IMR-90 (cell line): ENCODE results near the gene MYO9B. TPM values are rescaled to one million over a fixed set of nuclear protein-coding genes. Genes with fewer than 3 reads are reported as not detected.

Experiments used
- ATAC-seq: fragments of 200-7000 bp; cut with Tn5 transposase; 2 replicates; pipeline ENCODE4 v1.9.1; 2020; ENCODE audit warnings: low read depth, mild to moderate bottlenecking, moderate library complexity
- BruUV-seq: library from RNA; stranded (reverse); fragments of 400-500 nt; replicated peaks from 2 replicates; lab custom pipeline; 2021; lab: Mats Ljungman, UMichigan
- CTCF ChIA-PET: fragments of 300-600 bp; formaldehyde crosslinking; extraction: SDS; loops from one replicate; lab custom pipeline; 2021; ENCODE audit warnings: antibody characterized with exemption; lab: Yijun Ruan, JAX
- POLR2A ChIA-PET: fragments of 300-600 bp; sonication (Branson Sonifier 250); formaldehyde crosslinking; loops from one replicate; lab custom pipeline; 2022; ENCODE audit warnings: antibody characterized with exemption; ENCODE audit not compliant: unreplicated experiment; lab: Charles Lee
- DNase-seq: peaks from one replicate; pipeline ENCODE4 v3.0.0; 2013
- H2AFZ ChIP-seq: replicated peaks from 2 replicates; pipeline ENCODE3; 2013; ENCODE audit warnings: low read length, mild to moderate bottlenecking; ENCODE audit not compliant: poor library complexity
- H2AK5ac ChIP-seq: 2 replicates; pipeline ENCODE4 v1.6.1; 2013; ENCODE audit warnings: low read depth, low read length, inconsistent platforms
- H2AK9ac ChIP-seq: replicated peaks from 2 replicates; pipeline ENCODE3; 2013; ENCODE audit warnings: mild to moderate bottlenecking, low read depth, low read length, moderate library complexity; ENCODE audit not compliant: poor library complexity
- H2BK120ac ChIP-seq: 2 replicates; pipeline ENCODE4 v1.6.1; 2013; ENCODE audit warnings: low read depth, low read length, inconsistent platforms
- H2BK15ac ChIP-seq: 3 replicates; pipeline ENCODE4 v1.6.1; 2013; ENCODE audit warnings: low read depth, low read length, inconsistent platforms
- H2BK20ac ChIP-seq: 2 replicates; pipeline ENCODE4 v1.6.1; 2013; ENCODE audit warnings: low read depth, mild to moderate bottlenecking, inconsistent platforms, low read length, moderate library complexity
- H2BK5ac ChIP-seq: 2 replicates; pipeline ENCODE4 v1.6.1; 2013; ENCODE audit warnings: mild to moderate bottlenecking, low read depth, low read length, inconsistent platforms; ENCODE audit not compliant: poor library complexity, severe bottlenecking
- H3K14ac ChIP-seq: replicated peaks from 2 replicates; pipeline ENCODE4 v1.6.1; 2013; ENCODE audit warnings: low read depth, low read length, inconsistent platforms
- H3K18ac ChIP-seq: 2 replicates; pipeline ENCODE4 v1.6.1; 2013; ENCODE audit warnings: low read depth, low read length, control low read depth
- H3K23ac ChIP-seq: 2 replicates; pipeline ENCODE4 v1.6.1; 2013; ENCODE audit warnings: low read depth, low read length, inconsistent platforms
- H3K27ac ChIP-seq: 2 replicates; pipeline ENCODE4 v1.5.1; 2013; ENCODE audit warnings: mild to moderate bottlenecking, control low read depth, low read length; ENCODE audit not compliant: insufficient read depth
- H3K27me3 ChIP-seq: 2 replicates; pipeline ENCODE4 v1.6.1; 2013; ENCODE audit warnings: low read length; ENCODE audit not compliant: control insufficient read depth, insufficient read depth
- H3K36me3 ChIP-seq: 2 replicates; pipeline ENCODE4 v1.6.1; 2013; ENCODE audit warnings: low read length, mixed read lengths; ENCODE audit not compliant: control insufficient read depth, insufficient read depth
- H3K4ac ChIP-seq: 2 replicates; pipeline ENCODE4 v1.6.1; 2013; ENCODE audit warnings: low read depth, low read length, inconsistent platforms
- H3K4me1 ChIP-seq: 2 replicates; pipeline ENCODE4 v1.6.1; 2013; ENCODE audit warnings: low read length, mixed read lengths; ENCODE audit not compliant: control insufficient read depth, insufficient read depth
- H3K4me2 ChIP-seq: 2 replicates; pipeline ENCODE4 v1.6.1; 2013; ENCODE audit warnings: low read depth, mild to moderate bottlenecking, control low read depth, low read length, moderate library complexity
- H3K4me3 ChIP-seq: 2 replicates; pipeline ENCODE4 v1.5.1; 2013; ENCODE audit warnings: low read depth, mild to moderate bottlenecking, control low read depth, low read length, moderate library complexity; ENCODE audit not compliant: insufficient read depth
- H3K56ac ChIP-seq: 2 replicates; pipeline ENCODE4 v1.6.1; 2013; ENCODE audit warnings: low read length, inconsistent platforms; ENCODE audit not compliant: insufficient read depth; ENCODE audit errors: extremely low read depth
- H3K79me1 ChIP-seq, 2 experiments: 2 replicates each; pipeline ENCODE4 v1.6.1; 2013; ENCODE audit warnings: low read length in 2 of 2, inconsistent platforms in 1 of 2, low read depth in 1 of 2
- H3K9ac ChIP-seq: 2 replicates; pipeline ENCODE4 v1.6.1; 2013; ENCODE audit warnings: low read depth, low read length, control low read depth
- H3K9me1 ChIP-seq: 2 replicates; pipeline ENCODE4 v1.6.1; 2013; ENCODE audit warnings: low read length, inconsistent platforms; ENCODE audit not compliant: insufficient read depth
- H3K9me3 ChIP-seq: 2 replicates; pipeline ENCODE4 v1.6.1; 2013; ENCODE audit warnings: low read length; ENCODE audit not compliant: control insufficient read depth, insufficient read depth
- H4K20me1 ChIP-seq: 2 replicates; pipeline ENCODE4 v1.6.1; 2013; ENCODE audit warnings: low read length, inconsistent platforms; ENCODE audit not compliant: insufficient read depth
- H4K5ac ChIP-seq: 2 replicates; pipeline ENCODE4 v1.6.1; 2013; ENCODE audit warnings: mild to moderate bottlenecking, low read depth, low read length, control low read depth
- H4K8ac ChIP-seq, 2 experiments: 2 replicates each; pipeline ENCODE4 v1.6.1; 2013; ENCODE audit warnings: low read depth in 2 of 2, low read length in 2 of 2, control low read depth in 1 of 2, inconsistent platforms in 1 of 2
- H4K91ac ChIP-seq: 2 replicates; pipeline ENCODE4 v1.6.1; 2013; ENCODE audit warnings: low read depth, low read length, inconsistent platforms; ENCODE audit not compliant: insufficient read depth
- BHLHE40 ChIP-seq: fragments of 150-350 bp; IDR thresholded peaks from 2 replicates; pipeline ENCODE4 v1.6.1; 2016; ENCODE audit warnings: mild to moderate bottlenecking, low read depth, low read length
- CEBPB ChIP-seq: IDR thresholded peaks from 2 replicates; pipeline ENCODE4 v1.6.1; 2012; ENCODE audit warnings: low read depth, low read length, improper control_type of control experiment
- CHD1 ChIP-seq: IDR thresholded peaks from 2 replicates; pipeline ENCODE4 v1.6.1; 2012; ENCODE audit warnings: low read depth, low read length, improper control_type of control experiment
- ELK1 ChIP-seq: fragments of 150-350 bp; IDR thresholded peaks from 2 replicates; pipeline ENCODE4 v1.6.1; 2016; ENCODE audit warnings: low read depth, mild to moderate bottlenecking, low read length, moderate library complexity, borderline replicate concordance
- FOS ChIP-seq: fragments of 150-350 bp; IDR thresholded peaks from 2 replicates; pipeline ENCODE4 v1.6.1; 2016; ENCODE audit warnings: low read depth, low read length
- MAFK ChIP-seq: IDR thresholded peaks from 2 replicates; pipeline ENCODE4 v1.6.1; 2012; ENCODE audit warnings: low read depth, low read length, improper control_type of control experiment
- MAZ ChIP-seq: IDR thresholded peaks from 2 replicates; pipeline ENCODE4 v1.6.1; 2012; ENCODE audit warnings: low read depth, mild to moderate bottlenecking, low read length, improper control_type of control experiment, moderate library complexity, borderline replicate concordance
- MXI1 ChIP-seq: IDR thresholded peaks from 2 replicates; pipeline ENCODE4 v1.6.1; 2012; ENCODE audit warnings: low read depth, mild to moderate bottlenecking, low read length, moderate library complexity, borderline replicate concordance
- NFE2L2 ChIP-seq: fragments of 150-350 bp; IDR thresholded peaks from 2 replicates; pipeline ENCODE4 v1.6.1; 2016; ENCODE audit warnings: low read depth, mild to moderate bottlenecking, low read length
- POLR2A ChIP-seq: IDR thresholded peaks from 2 replicates; pipeline ENCODE4 v1.6.1; 2012; ENCODE audit warnings: mild to moderate bottlenecking, low read depth, low read length
- RAD21 ChIP-seq: IDR thresholded peaks from 2 replicates; pipeline ENCODE4 v1.6.1; 2012; ENCODE audit warnings: low read length, improper control_type of control experiment
- RCOR1 ChIP-seq: IDR thresholded peaks from 2 replicates; pipeline ENCODE4 v1.6.1; 2012; ENCODE audit warnings: mild to moderate bottlenecking, low read length, improper control_type of control experiment; ENCODE audit not compliant: insufficient replicate concordance
- RFX5 ChIP-seq: IDR thresholded peaks from 2 replicates; pipeline ENCODE4 v1.8.0; 2012; ENCODE audit warnings: low read depth, mild to moderate bottlenecking, low read length, moderate library complexity
- SMC3 ChIP-seq: fragments of 150-350 bp; IDR thresholded peaks from 2 replicates; pipeline ENCODE4 v1.6.1; 2016; ENCODE audit warnings: low read depth, mild to moderate bottlenecking, antibody characterized with exemption, low read length, moderate library complexity
- WGBS, 2 experiments: methylation state at CpG; one replicate each; pipeline versions ENCODE4 v1.1.5 to v1.1.7; 2013; ENCODE audit warnings: missing lambda C conversion rate in 2 of 2; ENCODE audit not compliant: insufficient read length in 1 of 2; ENCODE audit errors: extremely low coverage in 2 of 2; 5-methylcytosine and 5-hydroxymethylcytosine counted together
- dilution Hi-C: fragments of 300-500 bp; cut with HindIII; formaldehyde crosslinking; loops from one replicate; pipeline ENCODE4 v1.14.3; 2018; ENCODE audit warnings: low sequenced_read_pairs; ENCODE audit not compliant: unreplicated experiment
- in situ Hi-C: fragments of 300-500 bp; cut with MboI; formaldehyde crosslinking; loops from 3 replicates; pipeline ENCODE4 v1.14.3; 2019; ENCODE audit warnings: low sequenced_read_pairs, inconsistent platforms, mixed read lengths
- intact Hi-C: fragments of 100-400 bp; cut with micrococcal nuclease; formaldehyde crosslinking; loops from 2 replicates; pipeline ENCODE4 v1.10.0; 2022
- polyA plus RNA-seq, 3 experiments: library from polyadenylated mRNA; depleted of rRNA; stranded (reverse); fragments of >200 nt; gene quantifications; 2 replicates each; pipeline ENCODE4 v1.2.3, GENCODE V29; 2012; ENCODE audit warnings: low replicate concordance in 1 of 3
- total RNA-seq: library from RNA; depleted of rRNA; stranded (reverse); fragments of >200 nt; gene quantifications from 2 replicates; pipeline ENCODE4 v1.2.3, GENCODE V29; 2012
- TF ChIP-seq, protein P1 (sequence below): fragments of 150-350 bp; IDR thresholded peaks from 2 replicates; pipeline ENCODE4 v1.6.1; 2017; ENCODE audit warnings: mild to moderate bottlenecking, antibody characterized with exemption, low read length, low read depth
- TF ChIP-seq, protein P2 (sequence below): conservative IDR thresholded peaks from 2 replicates; pipeline ENCODE4 v1.5.1; 2012; ENCODE audit warnings: mild to moderate bottlenecking, low read depth, low read length, improper control_type of control experiment

The MYO9B gene
- total and polyA plus RNA-seq, 2 of the 4 experiments (the other 2 are of a cell fraction), result 61.8 to 77.8 TPM

DNA sequence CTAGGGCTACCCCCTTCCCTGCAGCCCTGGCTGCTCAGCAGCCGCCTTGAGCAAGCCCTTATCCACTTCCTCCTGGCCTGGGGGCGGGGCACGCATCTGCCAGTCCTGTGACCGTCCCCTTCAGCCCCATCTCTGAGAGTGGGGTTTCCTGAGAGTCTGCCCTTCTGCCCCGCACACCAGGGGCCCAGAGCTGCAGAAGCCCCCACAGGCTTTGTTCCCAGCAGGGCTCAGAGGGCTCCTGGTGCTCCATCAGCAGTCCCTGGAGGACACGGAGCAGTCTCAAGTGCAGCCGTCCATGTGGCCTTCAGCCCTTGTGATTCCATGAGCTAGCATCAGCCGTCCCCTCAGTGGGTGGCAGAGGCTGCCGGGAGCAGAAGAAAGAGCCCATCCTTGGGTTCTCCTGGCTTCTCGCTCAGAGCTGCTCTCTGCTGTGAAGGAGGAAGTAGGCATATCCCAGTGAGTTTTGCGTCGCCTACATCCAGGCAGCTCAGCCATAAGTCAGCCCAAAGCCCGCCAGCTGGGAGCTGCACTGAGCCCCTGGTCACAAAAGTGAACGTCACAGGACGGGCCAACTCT lies 16.3 kb downstream of the MYO9B start:
- dilution Hi-C loops (no loop called here), in situ Hi-C loops (no loop called here), intact Hi-C loops (no loop called here)
- TF ChIP-seq RCOR1 (no peak), RAD21 (no peak), NFE2L2 (no peak), POLR2A (no peak), MXI1 (no peak), FOS (no peak), MAZ (no peak), MAFK (no peak), CHD1 (no peak), SMC3 (no peak), BHLHE40 (no peak), CEBPB (no peak), ELK1 (no peak), RFX5 (no peak)
- TF ChIP-seq, protein P1, sequence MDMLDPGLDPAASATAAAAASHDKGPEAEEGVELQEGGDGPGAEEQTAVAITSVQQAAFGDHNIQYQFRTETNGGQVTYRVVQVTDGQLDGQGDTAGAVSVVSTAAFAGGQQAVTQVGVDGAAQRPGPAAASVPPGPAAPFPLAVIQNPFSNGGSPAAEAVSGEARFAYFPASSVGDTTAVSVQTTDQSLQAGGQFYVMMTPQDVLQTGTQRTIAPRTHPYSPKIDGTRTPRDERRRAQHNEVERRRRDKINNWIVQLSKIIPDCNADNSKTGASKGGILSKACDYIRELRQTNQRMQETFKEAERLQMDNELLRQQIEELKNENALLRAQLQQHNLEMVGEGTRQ, result no peak
- TF ChIP-seq, protein P2, sequence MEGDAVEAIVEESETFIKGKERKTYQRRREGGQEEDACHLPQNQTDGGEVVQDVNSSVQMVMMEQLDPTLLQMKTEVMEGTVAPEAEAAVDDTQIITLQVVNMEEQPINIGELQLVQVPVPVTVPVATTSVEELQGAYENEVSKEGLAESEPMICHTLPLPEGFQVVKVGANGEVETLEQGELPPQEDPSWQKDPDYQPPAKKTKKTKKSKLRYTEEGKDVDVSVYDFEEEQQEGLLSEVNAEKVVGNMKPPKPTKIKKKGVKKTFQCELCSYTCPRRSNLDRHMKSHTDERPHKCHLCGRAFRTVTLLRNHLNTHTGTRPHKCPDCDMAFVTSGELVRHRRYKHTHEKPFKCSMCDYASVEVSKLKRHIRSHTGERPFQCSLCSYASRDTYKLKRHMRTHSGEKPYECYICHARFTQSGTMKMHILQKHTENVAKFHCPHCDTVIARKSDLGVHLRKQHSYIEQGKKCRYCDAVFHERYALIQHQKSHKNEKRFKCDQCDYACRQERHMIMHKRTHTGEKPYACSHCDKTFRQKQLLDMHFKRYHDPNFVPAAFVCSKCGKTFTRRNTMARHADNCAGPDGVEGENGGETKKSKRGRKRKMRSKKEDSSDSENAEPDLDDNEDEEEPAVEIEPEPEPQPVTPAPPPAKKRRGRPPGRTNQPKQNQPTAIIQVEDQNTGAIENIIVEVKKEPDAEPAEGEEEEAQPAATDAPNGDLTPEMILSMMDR, result no peak
- no peak overlapping the region; the same call in 1 of the 2 replicates for H4K5ac ChIP-seq
- H2AK9ac ChIP-seq, result peak overlapping the region; percentile 81
- H3K27ac ChIP-seq, result peak overlapping the region; percentile 41
- no peak overlapping the region for H3K4me3 ChIP-seq
- no peak overlapping the region for H3K4me2 ChIP-seq
- H3K4me1 ChIP-seq, result peaks cover 31% of the 10 kb centered on the region
- peak overlapping the region; percentile 37 for H2AFZ ChIP-seq
- ChIA-PET POLR2A (no interaction called here), CTCF (no interaction called here)
- H2AK5ac ChIP-seq, result peak overlapping the region; percentile 43; the same call in 1 of the 2 replicates
- 0 out of 2 replicates have a peak overlapping the region, but pooled peaks have one; percentile 21 for H3K14ac ChIP-seq
- H2BK120ac ChIP-seq, result no peak overlapping the region
- H4K8ac ChIP-seq, result peak overlapping the region in 1 of 2 experiments; percentile 38; a peak in 1 of 4 replicates
- peak overlapping the region; percentile 39; the same call in 1 of the 2 replicates for H3K4ac ChIP-seq
- ATAC-seq (no peak), DNase-seq (no peak)
- peak overlapping the region; percentile 61 for H2BK5ac ChIP-seq
- H2BK15ac ChIP-seq, result no peak overlapping the region
- H3K27me3 ChIP-seq, result no peaks in the 10 kb centered on the region
- peaks cover 19 to 76% of the 10 kb centered on the region in 2 experiments for H3K79me1 ChIP-seq
- H3K9me3 ChIP-seq, result no peaks in the 10 kb centered on the region; the same call in 1 of the 2 replicates
- no TSS peak for BruUV-seq
- H4K91ac ChIP-seq, result no peak overlapping the region
- H3K9ac ChIP-seq, result no peak overlapping the region
- peaks cover 62% of the 10 kb centered on the region for H4K20me1 ChIP-seq
- H3K23ac ChIP-seq, result no peak overlapping the region; the same call in 1 of the 2 replicates
- H3K56ac ChIP-seq, result no peak overlapping the region
- 83% methylated on average over 1 of the region's 15 CpGs; no CpG with 5 or more reads in 1 of the 2 experiments for WGBS, 2 experiments
- no peak overlapping the region for H3K18ac ChIP-seq
- H3K36me3 ChIP-seq, result peaks cover 17% of the 10 kb centered on the region
- H3K9me1 ChIP-seq, result peaks cover 38% of the 10 kb centered on the region
- H2BK20ac ChIP-seq, result no peak overlapping the region
